Vagina (tissue), 2 donors: Measurements from ENCODE around the gene PPP5C.

Experiments used
- CTCF ChIP-seq, 3 experiments: fragments of 450-650 bp in 2 of 3; fragments of 200-600 bp in 1 of 3; sonication (generic) in 1 of 3; IDR thresholded peaks; one replicate each; pipeline ENCODE4 v1.5.1; 2017 to 2019; ENCODE audit warnings: antibody characterized with exemption in 3 of 3, mild to moderate bottlenecking in 2 of 3, moderate library complexity in 2 of 3
- POLR2AphosphoS5 ChIP-seq, 2 donors: sonication (generic); formaldehyde crosslinking; IDR thresholded peaks; one replicate each; pipeline ENCODE4 v1.9.0; 2017; ENCODE audit warnings: antibody characterized with exemption in 2 of 2, mild to moderate bottlenecking in 2 of 2, low read depth in 1 of 2; ENCODE audit not compliant: insufficient read depth in 1 of 2

GRCh38 chr19:46404055-46404752, 57.3 kb downstream of the PPP5C start:
- TF ChIP-seq CTCF (IDR thresholded peaks at IDR 0.05) (no peak), POLR2AphosphoS5 (IDR thresholded peaks at IDR 0.05; ENCODE audit: insufficient read depth in 1 of 2, low read depth in 1 of 2) (peak in 1 of 2 donors; percentile 78)
